Measurements from ENCODE around the gene KIAA0408. TPM values are rescaled to one million over a fixed set of nuclear protein-coding genes. Genes with fewer than 3 reads are reported as not detected.

KIAA0408 gene
- total RNA-seq, 1 experiment from 2014 or later, result not detected

- in situ Hi-C loops (cut with HindIII; ENCODE audit: low sequenced_read_pairs), result no loop called here
- peak; percentile 84 for DNase-seq (ENCODE audit: low spot score)
Measured at GRCh38 chr6:127464881-127465459, 5.8 kb upstream of the KIAA0408 start.

GRCh38 chr6:127464161-127464880, 5.1 kb upstream of the KIAA0408 start:
- DNase-seq (ENCODE audit: low spot score), result no peak
- in situ Hi-C loops (cut with HindIII; ENCODE audit: low sequenced_read_pairs), result no loop called here

- DNase-seq (ENCODE audit: low spot score), result no peak
- in situ Hi-C loops (cut with HindIII; ENCODE audit: low sequenced_read_pairs), result no loop called here
Measured at GRCh38 chr6:127463056-127463455, 3.9 kb upstream of the KIAA0408 start.

- in situ Hi-C loops (cut with HindIII; ENCODE audit: low sequenced_read_pairs), result no loop called here
- DNase-seq (ENCODE audit: low spot score), result no peak
Measured at GRCh38 chr6:127462376-127462775, 3.2 kb upstream of the KIAA0408 start.

GRCh38 chr6:127460465-127460864, 1.3 kb upstream of the KIAA0408 start:
- DNase-seq (ENCODE audit: low spot score), result no peak
- in situ Hi-C loops (cut with HindIII; ENCODE audit: low sequenced_read_pairs), result no loop called here

- in situ Hi-C loops (cut with HindIII; ENCODE audit: low sequenced_read_pairs), result no loop called here
- DNase-seq (ENCODE audit: low spot score), result no peak
Measured at GRCh38 chr6:127458817-127459216, 372 bp downstream of the KIAA0408 start.

GRCh38 chr6:127458222-127458621, 967 bp downstream of the KIAA0408 start:
- in situ Hi-C loops (cut with HindIII; ENCODE audit: low sequenced_read_pairs), result no loop called here
- no peak for DNase-seq (ENCODE audit: low spot score)

- in situ Hi-C loops (cut with HindIII; ENCODE audit: low sequenced_read_pairs), result no loop called here
- no peak for DNase-seq (ENCODE audit: low spot score)
Measured at GRCh38 chr6:127457456-127458064, 1.6 kb downstream of the KIAA0408 start.

- DNase-seq (ENCODE audit: low spot score), result no peak
- in situ Hi-C loops (cut with HindIII; ENCODE audit: low sequenced_read_pairs), result no loop called here
Measured at GRCh38 chr6:127456465-127456864, 2.7 kb downstream of the KIAA0408 start.

GRCh38 chr6:127453845-127454619, 5.2 kb downstream of the KIAA0408 start:
- in situ Hi-C loops (cut with HindIII; ENCODE audit: low sequenced_read_pairs), result no loop called here
- DNase-seq (ENCODE audit: low spot score), result no peak

- DNase-seq (ENCODE audit: low spot score), result no peak
- in situ Hi-C loops (cut with HindIII; ENCODE audit: low sequenced_read_pairs), result no loop called here
Measured at GRCh38 chr6:127452803-127453202, 6.4 kb downstream of the KIAA0408 start.

- DNase-seq (ENCODE audit: low spot score), result no peak
- in situ Hi-C loops (cut with HindIII; ENCODE audit: low sequenced_read_pairs), result no loop called here
Measured at GRCh38 chr6:127451388-127451787, 7.8 kb downstream of the KIAA0408 start.

- DNase-seq (ENCODE audit: low spot score), result no peak
- in situ Hi-C loops (cut with HindIII; ENCODE audit: low sequenced_read_pairs), result no loop called here
Measured at GRCh38 chr6:127447780-127448179, 11.4 kb downstream of the KIAA0408 start.

GRCh38 chr6:127446356-127446755, 12.8 kb downstream of the KIAA0408 start:
- in situ Hi-C loops (cut with HindIII; ENCODE audit: low sequenced_read_pairs), result no loop called here
- no peak for DNase-seq (ENCODE audit: low spot score)

GRCh38 chr6:127441881-127442280, 17.3 kb downstream of the KIAA0408 start:
- DNase-seq (ENCODE audit: low spot score), result no peak
- in situ Hi-C loops (cut with HindIII; ENCODE audit: low sequenced_read_pairs), result no loop called here

GRCh38 chr6:127439718-127440117, 19.5 kb downstream of the KIAA0408 start:
- in situ Hi-C loops (cut with HindIII; ENCODE audit: low sequenced_read_pairs), result no loop called here
- DNase-seq (ENCODE audit: low spot score), result peak; percentile 59

GRCh38 chr6:127436578-127437110, 22.5 kb downstream of the KIAA0408 start:
- in situ Hi-C loops (cut with HindIII; ENCODE audit: low sequenced_read_pairs), result no loop called here
- DNase-seq (ENCODE audit: low spot score), result peak; percentile 53

GRCh38 chr6:127435626-127436220, 23.5 kb downstream of the KIAA0408 start:
- no peak for DNase-seq (ENCODE audit: low spot score)
- in situ Hi-C loops (cut with HindIII; ENCODE audit: low sequenced_read_pairs), result no loop called here

GRCh38 chr6:127434651-127435050, 24.5 kb downstream of the KIAA0408 start:
- no peak for DNase-seq (ENCODE audit: low spot score)
- in situ Hi-C loops (cut with HindIII; ENCODE audit: low sequenced_read_pairs), result no loop called here
